GM12874 (cell line): ENCODE results near the gene ZNF213.

Experiments used
- TF ChIP-seq, protein P1 (sequence below): IDR thresholded peaks from 2 replicates; pipeline ENCODE4 v1.5.1; 2011; ENCODE audit warnings: low read depth, mild to moderate bottlenecking, control low read depth, low read length, moderate library complexity; ENCODE audit not compliant: insufficient read depth

Gene ZNF213

DNA sequence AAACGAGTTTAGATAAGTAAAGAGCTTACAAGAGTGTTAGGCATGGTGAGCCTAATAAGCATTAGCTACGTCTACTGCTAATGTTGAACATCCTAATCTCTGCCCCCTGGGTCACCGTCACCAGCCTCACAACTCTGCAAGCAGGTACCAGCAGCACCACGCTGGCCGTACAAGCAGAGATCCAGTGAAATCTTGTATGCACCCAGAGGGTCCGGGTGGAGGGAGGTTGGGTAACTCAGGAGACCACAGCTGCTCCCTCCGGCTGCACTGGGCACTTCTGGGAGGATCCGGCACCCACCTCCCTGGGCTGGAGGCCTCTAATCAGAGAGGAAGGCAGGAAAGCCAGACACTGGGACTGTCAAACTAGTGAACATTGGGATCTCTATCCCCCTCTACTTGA, 44.8 kb downstream of the ZNF213 start:
- TF ChIP-seq, protein P1, sequence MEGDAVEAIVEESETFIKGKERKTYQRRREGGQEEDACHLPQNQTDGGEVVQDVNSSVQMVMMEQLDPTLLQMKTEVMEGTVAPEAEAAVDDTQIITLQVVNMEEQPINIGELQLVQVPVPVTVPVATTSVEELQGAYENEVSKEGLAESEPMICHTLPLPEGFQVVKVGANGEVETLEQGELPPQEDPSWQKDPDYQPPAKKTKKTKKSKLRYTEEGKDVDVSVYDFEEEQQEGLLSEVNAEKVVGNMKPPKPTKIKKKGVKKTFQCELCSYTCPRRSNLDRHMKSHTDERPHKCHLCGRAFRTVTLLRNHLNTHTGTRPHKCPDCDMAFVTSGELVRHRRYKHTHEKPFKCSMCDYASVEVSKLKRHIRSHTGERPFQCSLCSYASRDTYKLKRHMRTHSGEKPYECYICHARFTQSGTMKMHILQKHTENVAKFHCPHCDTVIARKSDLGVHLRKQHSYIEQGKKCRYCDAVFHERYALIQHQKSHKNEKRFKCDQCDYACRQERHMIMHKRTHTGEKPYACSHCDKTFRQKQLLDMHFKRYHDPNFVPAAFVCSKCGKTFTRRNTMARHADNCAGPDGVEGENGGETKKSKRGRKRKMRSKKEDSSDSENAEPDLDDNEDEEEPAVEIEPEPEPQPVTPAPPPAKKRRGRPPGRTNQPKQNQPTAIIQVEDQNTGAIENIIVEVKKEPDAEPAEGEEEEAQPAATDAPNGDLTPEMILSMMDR: no peak

DNA sequence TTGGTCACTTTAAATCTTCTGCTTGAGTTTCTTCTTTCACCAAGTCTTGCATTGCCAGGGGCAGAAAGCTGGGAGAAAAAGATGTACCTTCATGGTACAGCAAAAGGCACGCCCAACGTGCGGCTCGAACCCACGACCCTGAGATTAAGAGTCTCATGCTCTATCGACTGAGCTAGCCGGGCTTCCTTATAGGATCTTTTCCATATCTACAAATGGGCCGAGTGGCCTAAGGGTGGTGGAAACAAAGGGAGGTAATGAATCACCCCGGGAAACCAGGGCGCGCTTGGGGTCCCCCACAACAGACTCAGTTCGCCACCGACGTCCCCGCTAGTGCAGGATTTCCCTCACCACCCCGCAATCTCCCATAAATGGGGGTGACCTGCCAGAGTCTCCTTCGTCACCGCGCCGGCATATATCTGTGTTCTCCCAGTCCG, 45.6 kb downstream of the ZNF213 start:
- TF ChIP-seq, protein P1: no peak

DNA sequence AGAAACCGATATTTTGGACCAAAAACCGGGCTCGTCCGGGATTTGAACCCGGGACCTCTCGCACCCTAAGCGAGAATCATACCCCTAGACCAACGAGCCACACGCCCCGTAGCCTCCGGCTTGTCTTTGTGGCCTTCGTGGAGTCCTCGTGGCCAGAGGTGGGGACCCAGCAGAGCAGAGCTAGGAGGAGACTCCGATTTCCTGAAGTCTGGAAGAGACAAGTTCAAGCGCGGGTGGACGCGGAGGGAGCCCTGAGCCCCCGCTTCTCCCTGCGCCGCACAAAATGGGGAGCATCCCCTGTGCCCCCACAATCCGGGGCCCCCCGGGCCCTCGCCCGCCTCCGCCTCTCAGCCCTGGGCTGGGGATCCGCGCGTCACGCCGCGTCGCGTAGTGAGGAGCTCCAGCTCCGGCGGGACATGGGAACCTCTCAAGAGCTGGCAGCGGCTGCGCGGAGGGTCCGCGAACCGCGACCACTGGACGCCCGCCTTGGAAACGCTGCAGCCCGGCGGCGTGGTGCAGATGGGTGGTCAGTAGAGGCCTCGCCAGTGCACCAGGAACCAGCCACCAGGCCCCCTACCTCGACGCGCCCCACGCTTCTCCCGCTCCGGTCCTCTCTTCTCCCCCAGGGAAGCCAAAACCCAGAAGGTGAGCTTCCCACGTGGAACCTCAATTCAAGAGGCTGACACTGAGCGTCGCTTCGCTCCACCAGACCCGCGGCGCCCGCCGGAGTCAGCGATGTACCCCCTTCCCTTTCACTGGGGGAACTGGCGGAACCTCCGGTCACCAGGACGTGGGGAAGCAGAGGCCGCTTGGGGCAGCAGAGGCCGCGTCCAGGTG, 48.0 kb downstream of the ZNF213 start:
- TF ChIP-seq, protein P1: peak; percentile 40

DNA sequence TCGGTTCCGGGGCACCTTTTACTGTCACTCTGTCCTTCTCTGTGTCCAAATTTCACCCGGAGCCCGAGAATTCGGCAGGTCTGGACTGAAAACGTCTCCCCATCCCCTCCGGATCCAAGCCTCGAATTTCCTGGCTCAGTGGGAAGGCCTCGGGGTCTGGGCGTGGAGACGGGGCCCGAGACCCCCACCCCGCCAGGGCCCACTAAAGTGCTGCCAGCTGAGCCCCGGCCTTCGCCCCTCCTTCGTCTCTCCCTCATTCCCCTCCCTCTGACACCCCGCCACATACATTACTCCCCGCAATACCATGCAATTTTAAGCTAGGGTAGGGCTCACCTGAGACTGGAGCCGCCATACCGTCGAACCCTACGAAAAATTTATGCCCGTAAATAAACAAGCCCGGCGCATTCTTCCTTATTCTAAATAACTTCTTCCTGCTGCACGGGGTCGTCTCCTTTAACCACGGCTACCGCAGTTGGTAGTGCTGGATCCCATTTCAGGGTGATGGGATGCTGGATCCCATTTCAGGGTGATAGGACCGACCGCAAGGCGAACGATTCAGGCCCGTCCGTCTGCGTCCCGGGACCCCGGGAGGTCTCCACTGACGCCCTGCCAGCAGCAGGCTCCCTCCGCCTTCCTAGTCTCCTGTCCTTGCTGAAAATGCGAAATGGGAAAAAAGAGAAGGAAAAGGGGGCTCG, 48.8 kb downstream of the ZNF213 start:
- TF ChIP-seq, protein P1: no peak

DNA sequence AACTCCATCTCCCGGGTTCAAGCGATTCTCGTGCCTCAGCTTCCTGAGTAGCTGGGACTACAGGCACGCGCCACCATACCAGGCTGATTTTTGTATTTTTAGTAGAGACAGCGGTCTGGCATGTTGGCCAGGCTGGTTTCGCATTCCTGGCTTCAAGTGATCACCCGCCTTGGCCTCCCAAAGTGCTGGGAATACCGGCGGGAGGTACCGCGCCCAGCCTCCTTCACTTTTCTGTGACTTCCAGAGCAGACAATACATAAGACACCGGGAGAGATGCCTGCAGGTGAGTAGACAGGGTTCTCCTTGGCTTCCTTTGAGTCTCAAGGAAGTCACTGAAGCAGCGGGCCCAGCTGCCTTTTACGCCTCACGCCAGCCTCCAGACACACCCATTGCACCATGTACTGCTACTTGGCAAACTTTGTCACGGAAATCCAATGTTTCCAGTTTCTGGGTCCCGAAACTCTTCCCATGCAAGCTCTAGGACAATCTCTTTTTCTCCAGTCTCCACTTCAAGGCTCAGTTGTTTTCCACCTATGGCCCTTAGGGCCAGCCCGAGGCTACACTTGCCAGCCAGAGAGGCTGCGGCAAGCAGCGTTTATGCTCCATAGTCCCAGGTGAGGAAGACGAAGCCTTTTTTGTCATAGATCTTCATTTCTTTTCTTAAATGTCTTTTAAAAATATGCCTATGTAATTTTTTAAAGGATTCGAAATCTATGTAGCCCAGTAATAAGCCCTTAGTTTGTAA, 52.3 kb downstream of the ZNF213 start:
- TF ChIP-seq, protein P1: no peak

DNA sequence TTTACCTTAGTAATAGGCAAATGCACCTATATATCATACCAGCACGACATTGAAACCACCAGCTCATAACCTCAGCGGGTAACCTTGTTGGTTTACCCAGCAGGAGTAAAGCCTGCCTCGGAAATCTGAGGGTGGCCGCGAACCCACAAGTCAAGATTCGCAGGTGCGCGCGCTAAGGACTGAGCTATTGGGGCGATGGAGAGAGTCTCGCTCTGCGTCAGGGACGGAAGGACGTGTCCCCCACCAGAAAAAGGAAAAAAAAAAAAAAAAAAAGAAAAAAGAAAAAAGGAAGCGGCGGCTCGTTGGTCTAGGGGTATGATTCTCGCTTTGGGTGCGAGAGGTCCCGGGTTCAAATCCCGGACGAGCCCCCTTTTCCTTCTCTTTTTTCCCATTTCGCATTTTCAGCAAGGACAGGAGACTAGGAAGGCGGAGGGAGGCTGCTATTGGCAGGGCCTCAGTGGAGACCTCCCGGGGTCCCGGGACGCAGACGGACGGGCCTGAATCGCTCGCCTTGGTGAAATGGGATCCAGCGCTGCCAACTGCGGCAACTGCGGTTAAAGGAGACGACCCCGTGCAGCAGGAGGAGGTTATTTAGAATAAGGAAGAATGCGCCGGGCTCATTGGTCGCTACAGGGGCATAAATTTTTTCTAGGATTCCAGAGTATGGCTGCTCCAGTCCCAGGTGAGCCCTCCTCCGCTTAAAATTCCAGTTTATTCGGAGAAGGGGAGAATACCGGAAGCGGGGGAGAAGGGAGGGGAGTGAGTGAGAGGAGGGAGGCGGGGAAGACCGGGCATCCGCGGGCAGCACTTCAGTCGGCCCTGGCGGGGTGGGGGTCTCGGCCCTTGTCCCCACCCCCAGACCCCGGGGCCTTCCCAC, 53.2 kb downstream of the ZNF213 start, which contains the start of gene OR1F1:
Gene OR1F1 (plus strand): TSS at position 407 of the 877 bp plus-strand sequence.
- TF ChIP-seq, protein P1: no peak
